WTC11 (cell line): Measurements from ENCODE around the gene NOP9. TPM values are rescaled to one million over a fixed set of nuclear protein-coding genes. Genes with fewer than 3 reads are reported as not detected.

Source experiments
- ATAC-seq: fragments of 200-7000 bp; cut with Tn5 transposase; 2 replicates; pipeline ENCODE4 v1.10.0; 2021; ENCODE audit warnings: mild to moderate bottlenecking, moderate library complexity
- CTCF ChIA-PET: fragments of 300-600 bp; sonication (Branson Sonifier 250); formaldehyde crosslinking; loops from one replicate; lab custom pipeline; 2021; ENCODE audit warnings: antibody characterized with exemption; lab: Charles Lee
- POLR2A ChIA-PET: fragments of 350-600 bp; sonication (Branson Sonifier 250); formaldehyde crosslinking; loops from one replicate; lab custom pipeline; 2021; ENCODE audit warnings: antibody characterized with exemption; lab: Charles Lee
- DNase-seq: peaks from one replicate; pipeline ENCODE4 v3.0.0; 2021; ENCODE audit warnings: low spot score
- H3K27ac Mint-ChIP-seq: 2 replicates; pipeline ENCODE4 v1.8.0; 2021; ENCODE audit warnings: mixed read lengths
- H3K27me3 Mint-ChIP-seq: 2 replicates; pipeline ENCODE4 v1.8.0; 2021; ENCODE audit warnings: low read depth, mild to moderate bottlenecking, moderate library complexity, mixed read lengths
- H3K36me3 Mint-ChIP-seq: 2 replicates; pipeline ENCODE4 v1.8.0; 2021; ENCODE audit warnings: mixed read lengths
- H3K4me1 Mint-ChIP-seq: 2 replicates; pipeline ENCODE4 v1.8.0; 2022; ENCODE audit warnings: mixed read lengths
- H3K4me3 Mint-ChIP-seq: 2 replicates; pipeline ENCODE4 v1.8.0; 2021; ENCODE audit warnings: mild to moderate bottlenecking, moderate library complexity, mixed read lengths
- H3K9me3 Mint-ChIP-seq: 2 replicates; pipeline ENCODE4 v1.8.0; 2021; ENCODE audit warnings: mixed read lengths
- ELF4 ChIP-seq: sonication (generic); formaldehyde crosslinking; IDR thresholded peaks from 2 replicates; pipeline ENCODE4 v1.8.1; 2022; ENCODE audit warnings: low read depth, mild to moderate bottlenecking, moderate library complexity, missing genetic modification reagents
- EMX1 ChIP-seq: fragments of 250-450 bp; sonication (Bioruptor Pico); IDR thresholded peaks from 2 replicates; pipeline ENCODE4 v1.8.0; 2021; ENCODE audit warnings: mild to moderate bottlenecking
- NR1H2 ChIP-seq: sonication (generic); formaldehyde crosslinking; IDR thresholded peaks from 2 replicates; pipeline ENCODE4 v1.9.0; 2021; ENCODE audit warnings: mild to moderate bottlenecking, moderate library complexity, missing genetic modification reagents
- PRRX2 ChIP-seq: fragments of 250-450 bp; sonication (Bioruptor Pico); IDR thresholded peaks from 2 replicates; pipeline ENCODE4 v1.8.0; 2021; ENCODE audit warnings: mild to moderate bottlenecking
- TEAD1 ChIP-seq: sonication (generic); formaldehyde crosslinking; IDR thresholded peaks from 2 replicates; pipeline ENCODE4 v1.8.0; 2022; ENCODE audit warnings: mild to moderate bottlenecking, missing genetic modification reagents
- ZBTB21 ChIP-seq: sonication (generic); formaldehyde crosslinking; IDR thresholded peaks from 2 replicates; pipeline ENCODE4 v1.8.1; 2023; ENCODE audit warnings: mild to moderate bottlenecking, missing genetic modification reagents, borderline replicate concordance
- ZNF232 ChIP-seq: sonication (generic); formaldehyde crosslinking; IDR thresholded peaks from 2 replicates; pipeline ENCODE4 v1.8.0; 2022; ENCODE audit warnings: mild to moderate bottlenecking, missing genetic modification reagents
- ZNF416 ChIP-seq: fragments of 250-450 bp; sonication (Bioruptor Pico); IDR thresholded peaks from 2 replicates; pipeline ENCODE4 v1.9.0; 2021; ENCODE audit warnings: mild to moderate bottlenecking, inconsistent platforms
- total RNA-seq: library from RNA; stranded (reverse); gene quantifications from 3 replicates; pipeline ENCODE4 v1.2.3, GENCODE V29; 2021
- TF ChIP-seq, protein P1 (sequence below): sonication (generic); formaldehyde crosslinking; conservative IDR thresholded peaks from 2 replicates; pipeline ENCODE4 v1.8.1; 2023; ENCODE audit warnings: mild to moderate bottlenecking, low read depth, missing genetic modification reagents, moderate library complexity
- TF ChIP-seq, protein P2 (sequence below): sonication (generic); formaldehyde crosslinking; IDR thresholded peaks from 2 replicates; pipeline ENCODE4 v1.8.0; 2023; ENCODE audit warnings: missing genetic modification reagents, mild to moderate bottlenecking, borderline replicate concordance
- TF ChIP-seq, protein P3 (sequence below): sonication (generic); formaldehyde crosslinking; IDR thresholded peaks from 2 replicates; pipeline ENCODE4 v1.8.0; 2022; ENCODE audit warnings: mild to moderate bottlenecking, missing genetic modification reagents
- TF ChIP-seq, protein P4 (sequence below): sonication (generic); formaldehyde crosslinking; IDR thresholded peaks from 2 replicates; pipeline ENCODE4 v1.8.0; 2022; ENCODE audit warnings: missing genetic modification reagents
- TF ChIP-seq, protein P5 (sequence below): sonication (generic); formaldehyde crosslinking; IDR thresholded peaks from 2 replicates; pipeline ENCODE4 v1.8.0; 2023; ENCODE audit warnings: mild to moderate bottlenecking, missing genetic modification reagents

The NOP9 gene
- total RNA-seq, 1 experiment from 2014 or later: 44.4 TPM

DNA sequence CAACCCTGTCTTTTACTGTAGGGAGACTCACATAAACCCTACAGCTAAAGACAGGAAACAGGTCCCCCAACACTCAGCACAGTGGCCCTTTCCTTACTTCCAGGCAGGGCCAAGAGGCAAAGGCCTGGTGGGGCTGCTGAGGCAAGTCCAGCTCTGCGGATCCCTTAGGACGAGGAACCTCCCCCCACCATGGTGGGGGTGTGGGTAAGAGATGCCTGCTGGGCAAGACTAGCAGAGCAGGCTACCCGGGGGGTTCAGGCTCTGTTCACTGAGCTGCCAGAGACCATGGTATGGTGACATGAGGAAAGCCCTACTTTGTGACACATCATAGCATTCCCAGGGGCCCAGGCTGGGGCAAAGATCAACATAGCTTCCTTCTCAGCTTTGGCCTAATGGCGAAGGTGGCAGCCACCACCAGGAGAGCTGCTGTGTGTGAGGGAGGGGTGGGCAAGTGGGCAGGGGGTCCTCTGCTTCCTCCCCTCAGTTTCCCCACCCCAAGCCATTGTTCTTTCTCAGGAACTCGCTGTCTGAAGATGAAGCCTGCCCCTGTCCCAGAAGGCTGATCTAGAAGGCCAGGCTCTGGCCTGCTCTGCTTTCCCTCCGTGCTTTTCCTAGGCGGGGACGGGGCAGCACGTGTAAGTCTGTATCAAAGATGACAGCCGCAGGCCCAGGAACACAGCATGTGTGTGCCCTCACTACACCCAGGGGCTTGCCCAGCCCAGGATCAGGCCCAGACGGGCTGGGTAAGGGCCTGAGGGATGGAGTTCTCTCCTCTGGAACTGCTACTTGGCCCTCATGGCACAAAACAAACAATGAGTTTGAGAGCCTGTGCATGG lies 47.1 kb upstream of the NOP9 start:
- TF ChIP-seq NR1H2 (CRISPR knock-in tag) (no peak), ELF4 (no peak), TEAD1 (CRISPR knock-in tag) (no peak)
- TF ChIP-seq, protein P1, sequence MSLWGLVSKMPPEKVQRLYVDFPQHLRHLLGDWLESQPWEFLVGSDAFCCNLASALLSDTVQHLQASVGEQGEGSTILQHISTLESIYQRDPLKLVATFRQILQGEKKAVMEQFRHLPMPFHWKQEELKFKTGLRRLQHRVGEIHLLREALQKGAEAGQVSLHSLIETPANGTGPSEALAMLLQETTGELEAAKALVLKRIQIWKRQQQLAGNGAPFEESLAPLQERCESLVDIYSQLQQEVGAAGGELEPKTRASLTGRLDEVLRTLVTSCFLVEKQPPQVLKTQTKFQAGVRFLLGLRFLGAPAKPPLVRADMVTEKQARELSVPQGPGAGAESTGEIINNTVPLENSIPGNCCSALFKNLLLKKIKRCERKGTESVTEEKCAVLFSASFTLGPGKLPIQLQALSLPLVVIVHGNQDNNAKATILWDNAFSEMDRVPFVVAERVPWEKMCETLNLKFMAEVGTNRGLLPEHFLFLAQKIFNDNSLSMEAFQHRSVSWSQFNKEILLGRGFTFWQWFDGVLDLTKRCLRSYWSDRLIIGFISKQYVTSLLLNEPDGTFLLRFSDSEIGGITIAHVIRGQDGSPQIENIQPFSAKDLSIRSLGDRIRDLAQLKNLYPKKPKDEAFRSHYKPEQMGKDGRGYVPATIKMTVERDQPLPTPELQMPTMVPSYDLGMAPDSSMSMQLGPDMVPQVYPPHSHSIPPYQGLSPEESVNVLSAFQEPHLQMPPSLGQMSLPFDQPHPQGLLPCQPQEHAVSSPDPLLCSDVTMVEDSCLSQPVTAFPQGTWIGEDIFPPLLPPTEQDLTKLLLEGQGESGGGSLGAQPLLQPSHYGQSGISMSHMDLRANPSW: no peak
- peaks cover 7% of the 10 kb centered on the region for H3K27me3 Mint-ChIP-seq
- ATAC-seq: no peak

DNA sequence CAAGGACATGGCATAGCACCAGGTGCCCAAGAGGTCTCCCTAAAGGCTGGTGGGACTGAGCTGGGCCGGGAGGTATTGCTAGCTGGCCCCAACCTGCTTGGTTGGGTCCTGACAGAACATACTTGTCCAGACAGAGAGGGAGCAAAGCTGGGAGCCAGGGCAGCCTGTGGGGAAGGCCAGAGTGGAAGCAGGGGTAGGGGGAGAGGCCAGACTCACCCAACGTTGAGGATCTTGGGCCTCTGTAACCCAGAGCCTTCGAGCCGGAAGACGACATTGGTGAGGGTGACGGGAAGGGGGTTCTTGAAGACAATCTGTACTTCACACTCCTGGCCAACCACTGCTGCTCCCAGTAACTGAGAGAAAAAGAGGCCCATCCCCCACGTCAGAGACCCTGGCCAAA lies 45.7 kb upstream of the NOP9 start:
- no peak overlapping the region for H3K4me3 Mint-ChIP-seq
- H3K27me3 Mint-ChIP-seq: no peaks in the 10 kb centered on the region; the same call in none of the 2 replicates
- CTCF ChIA-PET: interaction anchor here (0.7 kb wide), 1 partner anchor 54 kb away, joined by 4 read pairs; the partner anchor contains the start of gene CIDEB
- no peaks in the 10 kb centered on the region for H3K36me3 Mint-ChIP-seq
- H3K9me3 Mint-ChIP-seq: no peaks in the 10 kb centered on the region
- ATAC-seq: no peak
- no peak overlapping the region for H3K27ac Mint-ChIP-seq
- TF ChIP-seq NR1H2 (CRISPR knock-in tag) (no peak), ZNF232 (CRISPR knock-in tag) (no peak), ZNF416 (CRISPR knock-in tag) (no peak)
- TF ChIP-seq, protein P2, sequence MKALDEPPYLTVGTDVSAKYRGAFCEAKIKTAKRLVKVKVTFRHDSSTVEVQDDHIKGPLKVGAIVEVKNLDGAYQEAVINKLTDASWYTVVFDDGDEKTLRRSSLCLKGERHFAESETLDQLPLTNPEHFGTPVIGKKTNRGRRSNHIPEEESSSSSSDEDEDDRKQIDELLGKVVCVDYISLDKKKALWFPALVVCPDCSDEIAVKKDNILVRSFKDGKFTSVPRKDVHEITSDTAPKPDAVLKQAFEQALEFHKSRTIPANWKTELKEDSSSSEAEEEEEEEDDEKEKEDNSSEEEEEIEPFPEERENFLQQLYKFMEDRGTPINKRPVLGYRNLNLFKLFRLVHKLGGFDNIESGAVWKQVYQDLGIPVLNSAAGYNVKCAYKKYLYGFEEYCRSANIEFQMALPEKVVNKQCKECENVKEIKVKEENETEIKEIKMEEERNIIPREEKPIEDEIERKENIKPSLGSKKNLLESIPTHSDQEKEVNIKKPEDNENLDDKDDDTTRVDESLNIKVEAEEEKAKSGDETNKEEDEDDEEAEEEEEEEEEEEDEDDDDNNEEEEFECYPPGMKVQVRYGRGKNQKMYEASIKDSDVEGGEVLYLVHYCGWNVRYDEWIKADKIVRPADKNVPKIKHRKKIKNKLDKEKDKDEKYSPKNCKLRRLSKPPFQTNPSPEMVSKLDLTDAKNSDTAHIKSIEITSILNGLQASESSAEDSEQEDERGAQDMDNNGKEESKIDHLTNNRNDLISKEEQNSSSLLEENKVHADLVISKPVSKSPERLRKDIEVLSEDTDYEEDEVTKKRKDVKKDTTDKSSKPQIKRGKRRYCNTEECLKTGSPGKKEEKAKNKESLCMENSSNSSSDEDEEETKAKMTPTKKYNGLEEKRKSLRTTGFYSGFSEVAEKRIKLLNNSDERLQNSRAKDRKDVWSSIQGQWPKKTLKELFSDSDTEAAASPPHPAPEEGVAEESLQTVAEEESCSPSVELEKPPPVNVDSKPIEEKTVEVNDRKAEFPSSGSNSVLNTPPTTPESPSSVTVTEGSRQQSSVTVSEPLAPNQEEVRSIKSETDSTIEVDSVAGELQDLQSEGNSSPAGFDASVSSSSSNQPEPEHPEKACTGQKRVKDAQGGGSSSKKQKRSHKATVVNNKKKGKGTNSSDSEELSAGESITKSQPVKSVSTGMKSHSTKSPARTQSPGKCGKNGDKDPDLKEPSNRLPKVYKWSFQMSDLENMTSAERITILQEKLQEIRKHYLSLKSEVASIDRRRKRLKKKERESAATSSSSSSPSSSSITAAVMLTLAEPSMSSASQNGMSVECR: no peak
- TF ChIP-seq, protein P3, sequence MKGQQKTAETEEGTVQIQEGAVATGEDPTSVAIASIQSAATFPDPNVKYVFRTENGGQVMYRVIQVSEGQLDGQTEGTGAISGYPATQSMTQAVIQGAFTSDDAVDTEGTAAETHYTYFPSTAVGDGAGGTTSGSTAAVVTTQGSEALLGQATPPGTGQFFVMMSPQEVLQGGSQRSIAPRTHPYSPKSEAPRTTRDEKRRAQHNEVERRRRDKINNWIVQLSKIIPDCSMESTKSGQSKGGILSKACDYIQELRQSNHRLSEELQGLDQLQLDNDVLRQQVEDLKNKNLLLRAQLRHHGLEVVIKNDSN (CRISPR knock-in tag): no peak
- TF ChIP-seq, all 79 proteins: peak for 0
- POLR2A ChIA-PET: interaction anchor here (0.7 kb wide), 1 partner anchor 12 kb away, joined by 3 read pairs; the partner anchor contains the start of gene TINF2
- DNase-seq: no peak
- no peaks in the 10 kb centered on the region for H3K4me1 Mint-ChIP-seq

More for the DNA sequence above, 47.1 kb upstream of the NOP9 start:
- H3K9me3 Mint-ChIP-seq: no peaks in the 10 kb centered on the region
- no peaks in the 10 kb centered on the region for H3K4me1 Mint-ChIP-seq
- no peaks in the 10 kb centered on the region for H3K36me3 Mint-ChIP-seq
- ChIA-PET CTCF (interaction anchor here (1.2 to 3.8 kb wide), 6 partner anchors 10 to 184 kb away, joined by 3 to 26 read pairs (median 6); partner anchors contain the start of genes CIDEB and TINF2), POLR2A (interaction anchor here (1.0 to 1.1 kb wide), 2 partner anchors 10 to 18 kb away, joined by 3 to 4 read pairs; partner anchors contain the start of gene TINF2)
- no peak for DNase-seq
- no peak overlapping the region for H3K27ac Mint-ChIP-seq
- no peak overlapping the region for H3K4me3 Mint-ChIP-seq

DNA sequence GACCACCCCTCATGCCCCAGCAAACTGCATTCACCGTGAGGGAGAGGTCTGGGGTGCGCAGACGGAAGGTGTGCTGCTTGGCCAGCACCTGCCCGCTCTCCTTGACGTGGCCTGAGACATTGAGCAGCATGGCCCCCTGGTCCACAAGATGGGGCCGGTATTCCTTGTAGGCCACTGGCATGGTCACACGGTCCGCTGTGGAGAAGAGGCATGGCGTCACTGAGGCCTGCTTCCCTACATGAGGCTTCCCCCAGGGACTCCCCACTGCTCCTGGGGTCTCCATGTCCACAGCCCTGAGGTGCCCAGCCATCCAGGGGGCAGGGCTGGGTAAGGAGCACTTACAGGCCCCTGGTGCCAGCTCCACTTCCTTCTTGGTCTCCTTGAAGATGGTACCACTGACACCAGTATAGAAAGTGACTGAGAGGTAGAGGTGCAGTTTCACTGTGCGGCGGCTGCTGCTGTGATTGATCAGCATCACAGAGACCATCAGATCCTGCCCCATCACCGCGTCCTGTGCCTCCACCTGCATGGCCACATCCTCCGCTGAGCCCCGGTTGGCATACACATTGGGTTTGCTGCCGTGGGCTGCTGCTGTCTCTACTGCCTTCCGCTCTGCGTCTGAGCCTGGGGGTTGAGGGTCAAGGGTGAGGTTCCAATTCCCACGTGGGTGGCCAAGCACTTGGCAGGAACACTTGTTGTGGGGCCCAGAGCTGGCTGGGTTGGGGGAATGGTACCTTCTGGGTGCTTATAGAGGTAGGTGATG lies 44.8 kb upstream of the NOP9 start:
- H3K27ac Mint-ChIP-seq: no peak overlapping the region
- ChIA-PET CTCF (interaction anchor here (0.7 kb wide), 1 partner anchor 12 kb away, joined by 3 read pairs; no protein-coding TSS in a partner anchor), POLR2A (no interaction called here)
- no peaks in the 10 kb centered on the region for H3K4me1 Mint-ChIP-seq
- H3K9me3 Mint-ChIP-seq: no peaks in the 10 kb centered on the region
- no peaks in the 10 kb centered on the region for H3K36me3 Mint-ChIP-seq
- DNase-seq (no peak), ATAC-seq (no peak)
- no peak overlapping the region for H3K4me3 Mint-ChIP-seq
- no peaks in the 10 kb centered on the region; the same call in 1 of the 2 replicates for H3K27me3 Mint-ChIP-seq
- TF ChIP-seq, protein P4, sequence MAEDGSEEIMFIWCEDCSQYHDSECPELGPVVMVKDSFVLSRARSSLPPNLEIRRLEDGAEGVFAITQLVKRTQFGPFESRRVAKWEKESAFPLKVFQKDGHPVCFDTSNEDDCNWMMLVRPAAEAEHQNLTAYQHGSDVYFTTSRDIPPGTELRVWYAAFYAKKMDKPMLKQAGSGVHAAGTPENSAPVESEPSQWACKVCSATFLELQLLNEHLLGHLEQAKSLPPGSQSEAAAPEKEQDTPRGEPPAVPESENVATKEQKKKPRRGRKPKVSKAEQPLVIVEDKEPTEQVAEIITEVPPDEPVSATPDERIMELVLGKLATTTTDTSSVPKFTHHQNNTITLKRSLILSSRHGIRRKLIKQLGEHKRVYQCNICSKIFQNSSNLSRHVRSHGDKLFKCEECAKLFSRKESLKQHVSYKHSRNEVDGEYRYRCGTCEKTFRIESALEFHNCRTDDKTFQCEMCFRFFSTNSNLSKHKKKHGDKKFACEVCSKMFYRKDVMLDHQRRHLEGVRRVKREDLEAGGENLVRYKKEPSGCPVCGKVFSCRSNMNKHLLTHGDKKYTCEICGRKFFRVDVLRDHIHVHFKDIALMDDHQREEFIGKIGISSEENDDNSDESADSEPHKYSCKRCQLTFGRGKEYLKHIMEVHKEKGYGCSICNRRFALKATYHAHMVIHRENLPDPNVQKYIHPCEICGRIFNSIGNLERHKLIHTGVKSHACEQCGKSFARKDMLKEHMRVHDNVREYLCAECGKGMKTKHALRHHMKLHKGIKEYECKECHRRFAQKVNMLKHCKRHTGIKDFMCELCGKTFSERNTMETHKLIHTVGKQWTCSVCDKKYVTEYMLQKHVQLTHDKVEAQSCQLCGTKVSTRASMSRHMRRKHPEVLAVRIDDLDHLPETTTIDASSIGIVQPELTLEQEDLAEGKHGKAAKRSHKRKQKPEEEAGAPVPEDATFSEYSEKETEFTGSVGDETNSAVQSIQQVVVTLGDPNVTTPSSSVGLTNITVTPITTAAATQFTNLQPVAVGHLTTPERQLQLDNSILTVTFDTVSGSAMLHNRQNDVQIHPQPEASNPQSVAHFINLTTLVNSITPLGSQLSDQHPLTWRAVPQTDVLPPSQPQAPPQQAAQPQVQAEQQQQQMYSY (CRISPR knock-in tag): no peak
- no peak for TF ChIP-seq EMX1 (CRISPR knock-in tag)
- TF ChIP-seq ZBTB21 (CRISPR knock-in tag): no peak
- no peak for TF ChIP-seq PRRX2
- TF ChIP-seq, protein P5, sequence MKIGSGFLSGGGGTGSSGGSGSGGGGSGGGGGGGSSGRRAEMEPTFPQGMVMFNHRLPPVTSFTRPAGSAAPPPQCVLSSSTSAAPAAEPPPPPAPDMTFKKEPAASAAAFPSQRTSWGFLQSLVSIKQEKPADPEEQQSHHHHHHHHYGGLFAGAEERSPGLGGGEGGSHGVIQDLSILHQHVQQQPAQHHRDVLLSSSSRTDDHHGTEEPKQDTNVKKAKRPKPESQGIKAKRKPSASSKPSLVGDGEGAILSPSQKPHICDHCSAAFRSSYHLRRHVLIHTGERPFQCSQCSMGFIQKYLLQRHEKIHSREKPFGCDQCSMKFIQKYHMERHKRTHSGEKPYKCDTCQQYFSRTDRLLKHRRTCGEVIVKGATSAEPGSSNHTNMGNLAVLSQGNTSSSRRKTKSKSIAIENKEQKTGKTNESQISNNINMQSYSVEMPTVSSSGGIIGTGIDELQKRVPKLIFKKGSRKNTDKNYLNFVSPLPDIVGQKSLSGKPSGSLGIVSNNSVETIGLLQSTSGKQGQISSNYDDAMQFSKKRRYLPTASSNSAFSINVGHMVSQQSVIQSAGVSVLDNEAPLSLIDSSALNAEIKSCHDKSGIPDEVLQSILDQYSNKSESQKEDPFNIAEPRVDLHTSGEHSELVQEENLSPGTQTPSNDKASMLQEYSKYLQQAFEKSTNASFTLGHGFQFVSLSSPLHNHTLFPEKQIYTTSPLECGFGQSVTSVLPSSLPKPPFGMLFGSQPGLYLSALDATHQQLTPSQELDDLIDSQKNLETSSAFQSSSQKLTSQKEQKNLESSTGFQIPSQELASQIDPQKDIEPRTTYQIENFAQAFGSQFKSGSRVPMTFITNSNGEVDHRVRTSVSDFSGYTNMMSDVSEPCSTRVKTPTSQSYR (CRISPR knock-in tag): no peak
